ENCODE results near the gene RSAD1.

The RSAD1 gene

DNA sequence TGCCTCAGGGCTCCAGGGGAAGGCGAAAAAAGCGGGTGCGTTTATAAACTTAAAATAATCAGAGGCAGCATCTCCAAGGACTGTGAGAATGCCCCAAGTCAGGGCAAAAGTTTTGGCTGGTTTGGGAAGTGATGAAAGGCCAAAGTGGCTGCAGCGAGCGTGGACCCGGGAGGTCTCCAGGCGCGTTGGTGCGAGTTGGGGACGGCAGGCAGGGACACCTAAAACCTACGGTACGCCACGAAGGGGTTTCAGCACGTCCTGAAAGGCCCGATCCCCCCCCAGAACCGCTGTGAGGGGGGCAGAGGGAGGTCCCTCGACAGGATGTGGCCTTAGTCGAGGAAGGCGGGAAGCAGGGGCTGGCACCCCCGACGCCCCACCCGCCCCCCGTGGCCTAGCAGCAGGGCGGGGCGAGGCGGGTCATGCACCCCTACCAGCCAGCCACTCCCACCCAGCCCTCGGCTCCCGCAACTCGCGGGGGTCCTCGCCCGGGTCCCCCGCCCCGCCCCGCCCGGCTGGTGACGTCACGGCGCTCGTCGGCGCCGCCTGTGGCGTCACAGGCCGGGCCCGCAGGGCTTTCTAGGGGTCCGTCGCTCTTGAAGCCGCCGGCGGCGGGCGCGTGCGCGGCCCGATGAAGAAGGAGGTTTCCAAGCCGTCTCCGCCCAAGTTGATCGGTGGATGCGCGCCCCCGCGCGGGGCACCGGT, 29.4 kb downstream of the RSAD1 start, which contains the start of gene MYCBPAP:
Gene MYCBPAP, plus strand, starts transcription at position 569 of the 702 bp plus-strand sequence. CDS start 236 bp downstream, outside the sequence.
- TF ChIP-seq, protein P1, sequence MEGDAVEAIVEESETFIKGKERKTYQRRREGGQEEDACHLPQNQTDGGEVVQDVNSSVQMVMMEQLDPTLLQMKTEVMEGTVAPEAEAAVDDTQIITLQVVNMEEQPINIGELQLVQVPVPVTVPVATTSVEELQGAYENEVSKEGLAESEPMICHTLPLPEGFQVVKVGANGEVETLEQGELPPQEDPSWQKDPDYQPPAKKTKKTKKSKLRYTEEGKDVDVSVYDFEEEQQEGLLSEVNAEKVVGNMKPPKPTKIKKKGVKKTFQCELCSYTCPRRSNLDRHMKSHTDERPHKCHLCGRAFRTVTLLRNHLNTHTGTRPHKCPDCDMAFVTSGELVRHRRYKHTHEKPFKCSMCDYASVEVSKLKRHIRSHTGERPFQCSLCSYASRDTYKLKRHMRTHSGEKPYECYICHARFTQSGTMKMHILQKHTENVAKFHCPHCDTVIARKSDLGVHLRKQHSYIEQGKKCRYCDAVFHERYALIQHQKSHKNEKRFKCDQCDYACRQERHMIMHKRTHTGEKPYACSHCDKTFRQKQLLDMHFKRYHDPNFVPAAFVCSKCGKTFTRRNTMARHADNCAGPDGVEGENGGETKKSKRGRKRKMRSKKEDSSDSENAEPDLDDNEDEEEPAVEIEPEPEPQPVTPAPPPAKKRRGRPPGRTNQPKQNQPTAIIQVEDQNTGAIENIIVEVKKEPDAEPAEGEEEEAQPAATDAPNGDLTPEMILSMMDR (conservative IDR thresholded peaks at IDR 0.05; ENCODE audit: low read depth), result no peak; the same call in 1 of the 2 replicates
- ChIA-PET POLR2A (ENCODE audit: low non-redundant PET) (no interaction called here), CTCF (interaction anchor here (0.8 kb wide), 1 partner anchor 26 kb away, joined by 3 read pairs; no protein-coding TSS in a partner anchor)
- H3K27ac ChIP-seq, result peak within 1 kb of the TSS; percentile 27
- DNase-seq (ENCODE audit: low spot score), result no peak

DNA sequence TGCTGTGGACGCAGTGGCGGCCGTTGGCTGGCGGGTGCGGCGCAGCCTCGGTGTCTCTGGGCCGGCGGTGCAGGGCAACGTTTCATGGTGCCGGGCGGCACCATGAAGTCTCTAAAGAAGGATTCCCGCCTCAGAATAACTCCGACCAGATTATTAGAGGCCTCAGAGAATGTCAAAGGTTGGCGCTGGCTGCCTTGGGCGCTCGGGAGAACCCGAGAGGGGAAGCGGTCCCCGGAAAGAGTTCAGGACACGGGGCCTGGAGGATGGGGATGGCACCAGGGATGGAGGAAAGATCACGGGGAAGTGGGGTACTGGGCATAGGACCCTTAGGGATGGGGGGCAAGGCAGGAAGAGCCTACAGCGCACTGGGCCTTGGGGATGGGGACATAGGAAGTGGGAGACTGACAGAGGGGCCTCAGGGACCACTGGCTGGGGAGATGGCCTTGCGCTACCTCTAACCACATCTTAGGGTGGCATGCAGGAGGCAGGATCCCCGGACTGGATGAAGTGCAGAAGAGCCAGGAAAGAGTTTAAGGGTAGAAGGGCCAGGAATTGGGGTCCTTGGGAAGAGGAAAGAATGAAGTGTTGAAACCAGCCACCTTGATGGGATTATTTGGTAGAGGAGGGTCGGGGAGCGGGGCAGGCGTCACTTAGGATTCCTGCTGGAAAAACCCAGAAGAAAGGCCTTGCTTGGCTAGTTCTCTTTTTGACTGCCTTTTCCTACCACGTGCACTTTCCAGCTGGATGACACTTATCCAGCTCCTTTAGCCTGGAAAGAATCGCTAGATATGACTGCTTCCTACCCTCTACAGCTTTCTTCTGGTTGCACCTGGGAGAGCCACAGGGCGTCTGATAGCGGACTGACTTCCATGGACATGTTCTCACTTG, 30.2 kb downstream of the RSAD1 start:
- DNase-seq (ENCODE audit: low spot score), result no peak
- ChIA-PET CTCF (interaction anchor here (0.7 to 1.5 kb wide), 2 partner anchors 7 to 74 kb away, joined by 3 to 4 read pairs; no protein-coding TSS in a partner anchor), POLR2A (ENCODE audit: low non-redundant PET) (interaction anchor here (0.7 kb wide), 1 partner anchor 156 kb away, joined by 6 read pairs; no protein-coding TSS in a partner anchor)
- peak overlapping the region; percentile 27 for H3K27ac ChIP-seq
- TF ChIP-seq, protein P1 (conservative IDR thresholded peaks at IDR 0.05; ENCODE audit: low read depth), result no peak

DNA sequence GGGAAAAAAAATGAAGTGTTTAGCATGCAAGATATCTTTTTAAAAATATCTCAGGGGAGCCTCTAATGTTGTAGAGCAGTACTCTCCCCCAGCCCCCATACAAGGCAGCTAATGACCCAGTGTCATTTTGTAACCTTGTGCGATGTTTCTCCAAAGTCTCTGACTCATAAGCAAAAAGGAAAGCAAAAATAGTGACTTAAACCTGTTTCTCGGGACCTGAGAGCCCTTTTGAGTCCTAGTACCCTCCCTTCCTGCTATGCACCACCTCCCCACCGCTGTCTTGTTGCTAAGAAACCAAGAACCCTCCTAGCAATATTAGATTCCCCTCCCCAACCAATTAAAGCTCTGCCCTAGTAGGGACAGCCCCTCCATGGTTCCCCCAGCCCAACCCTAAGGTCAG, 32.4 kb downstream of the RSAD1 start:
- no peak for DNase-seq (ENCODE audit: low spot score)
- TF ChIP-seq, protein P1 (conservative IDR thresholded peaks at IDR 0.05; ENCODE audit: low read depth), result no peak
- POLR2A ChIA-PET (ENCODE audit: low non-redundant PET), result no interaction called here
- CTCF ChIA-PET, result interaction anchor here (1.4 kb wide), 1 partner anchor 32 kb away, joined by 4 read pairs; no protein-coding TSS in a partner anchor
- H3K27ac ChIP-seq, result no peak overlapping the region

DNA sequence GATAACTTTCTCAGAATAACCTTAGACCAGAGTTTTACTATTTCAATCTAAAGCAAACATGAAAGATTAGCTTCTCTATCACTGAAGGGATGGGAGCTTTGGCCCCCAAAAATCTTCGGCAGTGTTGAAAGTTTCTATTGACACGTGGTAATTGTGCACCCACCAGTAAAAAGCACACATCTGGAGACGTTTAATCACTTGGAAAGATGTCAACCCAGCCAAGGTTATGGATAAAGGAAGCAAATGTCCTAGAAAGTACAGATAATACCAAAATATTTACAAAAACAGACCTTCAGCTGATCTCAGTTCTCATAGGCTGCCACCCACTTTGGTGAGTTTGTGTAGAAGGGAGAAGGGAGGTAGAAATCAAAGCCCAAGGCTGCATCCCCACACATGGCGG, 34.8 kb downstream of the RSAD1 start:
- CTCF ChIA-PET, result interaction anchor here (0.6 to 0.7 kb wide), 2 partner anchors 19 to 204 kb away, joined by 3 to 8 read pairs; partner anchors contain the start of gene EPN3
- DNase-seq (ENCODE audit: low spot score), result no peak
- TF ChIP-seq, protein P1 (conservative IDR thresholded peaks at IDR 0.05; ENCODE audit: low read depth), result no peak

DNA sequence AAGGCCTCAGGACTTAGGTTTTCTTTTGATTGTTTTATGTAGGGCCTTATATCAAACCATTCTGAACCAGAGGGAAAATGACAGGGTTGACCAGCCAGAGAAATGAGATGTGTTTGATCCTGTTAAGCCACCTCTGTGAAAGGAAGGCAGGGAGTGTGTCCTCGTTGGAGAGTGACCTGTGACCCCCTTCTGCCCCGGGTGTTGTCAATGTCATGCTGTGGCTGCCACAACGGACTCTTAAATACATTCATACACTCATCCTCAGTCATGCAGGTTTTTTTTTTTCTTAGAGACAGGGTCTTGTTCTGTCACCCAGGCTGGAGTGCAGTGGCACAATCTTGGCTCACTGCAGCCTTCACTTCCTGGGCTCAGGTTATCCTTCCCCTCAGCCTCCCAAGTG, 35.7 kb downstream of the RSAD1 start:
- POLR2A ChIA-PET (ENCODE audit: low non-redundant PET), result interaction anchor here (0.6 kb wide), 1 partner anchor 28 kb away, joined by 4 read pairs; no protein-coding TSS in a partner anchor
- CTCF ChIA-PET, result no interaction called here
- no peak overlapping the region for H3K27ac ChIP-seq
- TF ChIP-seq, protein P1 (conservative IDR thresholded peaks at IDR 0.05; ENCODE audit: low read depth), result no peak
- no peak for DNase-seq (ENCODE audit: low spot score)

More for the DNA sequence above, 34.8 kb downstream of the RSAD1 start:
- POLR2A ChIA-PET (ENCODE audit: low non-redundant PET), result no interaction called here
- H3K27ac ChIP-seq, result no peak overlapping the region

All from RWPE1 (cell line).